ENCODE measurements around the gene USH2A. TPM values are rescaled to one million over a fixed set of nuclear protein-coding genes. Genes with fewer than 3 reads are reported as not detected.

USH2A gene
- total RNA-seq, 1 experiment from 2014 or later: not detected

DNA sequence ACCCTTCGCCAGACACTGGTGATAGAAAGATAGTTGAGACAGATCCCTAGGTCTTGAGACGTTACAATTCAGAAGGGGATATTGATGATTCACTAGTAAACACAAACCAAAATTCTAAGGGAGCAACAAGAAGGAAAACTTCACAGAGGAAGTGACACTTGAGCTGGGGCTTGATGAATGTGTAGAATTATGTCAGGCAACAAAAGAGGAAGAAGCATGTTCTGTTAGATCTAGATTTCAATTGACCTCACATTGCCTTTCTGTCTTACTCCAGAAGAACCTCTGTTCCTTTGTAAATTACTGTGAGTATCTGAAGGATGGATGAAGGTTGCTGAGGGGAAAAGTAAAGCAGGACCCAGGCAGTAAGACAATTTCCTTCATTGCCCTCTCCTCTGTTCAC, 528.0 kb downstream of the USH2A start:
- Histone ChIP-seq H3K4me1 (ENCODE audit: insufficient read depth, low read length, poor library complexity, severe bottlenecking) (no peaks in the 10 kb centered on the region), H3K27me3 (replicated peaks; ENCODE audit: insufficient read depth, low read depth, low read length, poor library complexity) (peaks cover 70% of the 10 kb centered on the region), H3K27ac (ENCODE audit: low read depth, low read length, poor library complexity, severe bottlenecking) (no peak overlapping the region), H3K4me3 (ENCODE audit: low read depth, low read length, poor library complexity, severe bottlenecking) (no peak overlapping the region), H3K36me3 (ENCODE audit: insufficient read depth, low read length, poor library complexity, severe bottlenecking) (no peaks in the 10 kb centered on the region), H3K9me3 (ENCODE audit: low read depth, low read length, poor library complexity, severe bottlenecking) (no peaks in the 10 kb centered on the region)
- CTCF ChIA-PET: no interaction called here
- DNase-seq (ENCODE audit: low spot score): no peak
- POLR2A ChIA-PET (ENCODE audit: low non-redundant PET): no interaction called here
- intact Hi-C loops (cut with micrococcal nuclease; ENCODE audit: unreplicated experiment): no loop called here
- no TSS peak for BruUV-seq (replicated peaks)
- no peak for TF ChIP-seq EZH2 (IDR thresholded peaks at IDR 0.05; ENCODE audit: borderline replicate concordance, low read depth, low read length, poor library complexity, severe bottlenecking)
- TF ChIP-seq, protein P1, sequence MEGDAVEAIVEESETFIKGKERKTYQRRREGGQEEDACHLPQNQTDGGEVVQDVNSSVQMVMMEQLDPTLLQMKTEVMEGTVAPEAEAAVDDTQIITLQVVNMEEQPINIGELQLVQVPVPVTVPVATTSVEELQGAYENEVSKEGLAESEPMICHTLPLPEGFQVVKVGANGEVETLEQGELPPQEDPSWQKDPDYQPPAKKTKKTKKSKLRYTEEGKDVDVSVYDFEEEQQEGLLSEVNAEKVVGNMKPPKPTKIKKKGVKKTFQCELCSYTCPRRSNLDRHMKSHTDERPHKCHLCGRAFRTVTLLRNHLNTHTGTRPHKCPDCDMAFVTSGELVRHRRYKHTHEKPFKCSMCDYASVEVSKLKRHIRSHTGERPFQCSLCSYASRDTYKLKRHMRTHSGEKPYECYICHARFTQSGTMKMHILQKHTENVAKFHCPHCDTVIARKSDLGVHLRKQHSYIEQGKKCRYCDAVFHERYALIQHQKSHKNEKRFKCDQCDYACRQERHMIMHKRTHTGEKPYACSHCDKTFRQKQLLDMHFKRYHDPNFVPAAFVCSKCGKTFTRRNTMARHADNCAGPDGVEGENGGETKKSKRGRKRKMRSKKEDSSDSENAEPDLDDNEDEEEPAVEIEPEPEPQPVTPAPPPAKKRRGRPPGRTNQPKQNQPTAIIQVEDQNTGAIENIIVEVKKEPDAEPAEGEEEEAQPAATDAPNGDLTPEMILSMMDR (conservative IDR thresholded peaks at IDR 0.05; ENCODE audit: low read depth, low read length): no peak

DNA sequence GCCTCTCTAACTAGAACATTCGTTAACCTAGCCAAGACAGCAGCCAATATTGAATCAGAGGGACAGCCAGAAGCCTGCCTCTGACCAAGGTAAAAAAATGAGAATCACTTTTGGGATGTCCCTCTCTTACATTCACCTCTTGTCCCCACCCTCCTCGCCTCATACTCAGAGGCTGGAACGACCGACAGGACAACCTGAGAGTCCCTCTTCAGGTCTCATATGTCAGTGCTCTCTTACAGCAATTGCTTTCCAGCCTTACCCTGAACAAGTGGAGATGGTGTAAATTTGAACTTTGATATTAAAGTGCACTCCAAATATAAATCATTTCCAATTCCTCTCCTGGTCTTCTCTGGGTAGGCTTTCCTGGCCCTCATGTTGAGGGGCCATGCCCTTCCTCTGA, 528.6 kb downstream of the USH2A start:
- H3K4me1 ChIP-seq (ENCODE audit: insufficient read depth, low read length, poor library complexity, severe bottlenecking): no peaks in the 10 kb centered on the region
- ChIA-PET POLR2A (ENCODE audit: low non-redundant PET) (no interaction called here), CTCF (no interaction called here)
- intact Hi-C loops (cut with micrococcal nuclease; ENCODE audit: unreplicated experiment): no loop called here
- TF ChIP-seq, protein P1 (conservative IDR thresholded peaks at IDR 0.05; ENCODE audit: low read depth, low read length): no peak
- no peak for TF ChIP-seq EZH2 (IDR thresholded peaks at IDR 0.05; ENCODE audit: borderline replicate concordance, low read depth, low read length, poor library complexity, severe bottlenecking)
- no peak overlapping the region for H3K4me3 ChIP-seq (ENCODE audit: low read depth, low read length, poor library complexity, severe bottlenecking)
- no TSS peak for BruUV-seq (replicated peaks)
- no peak overlapping the region for H3K27ac ChIP-seq (ENCODE audit: low read depth, low read length, poor library complexity, severe bottlenecking)
- H3K9me3 ChIP-seq (ENCODE audit: low read depth, low read length, poor library complexity, severe bottlenecking): no peaks in the 10 kb centered on the region
- no peaks in the 10 kb centered on the region for H3K36me3 ChIP-seq (ENCODE audit: insufficient read depth, low read length, poor library complexity, severe bottlenecking)
- peaks cover 73% of the 10 kb centered on the region for H3K27me3 ChIP-seq (replicated peaks; ENCODE audit: insufficient read depth, low read depth, low read length, poor library complexity)
- no peak for DNase-seq (ENCODE audit: low spot score)

DNA sequence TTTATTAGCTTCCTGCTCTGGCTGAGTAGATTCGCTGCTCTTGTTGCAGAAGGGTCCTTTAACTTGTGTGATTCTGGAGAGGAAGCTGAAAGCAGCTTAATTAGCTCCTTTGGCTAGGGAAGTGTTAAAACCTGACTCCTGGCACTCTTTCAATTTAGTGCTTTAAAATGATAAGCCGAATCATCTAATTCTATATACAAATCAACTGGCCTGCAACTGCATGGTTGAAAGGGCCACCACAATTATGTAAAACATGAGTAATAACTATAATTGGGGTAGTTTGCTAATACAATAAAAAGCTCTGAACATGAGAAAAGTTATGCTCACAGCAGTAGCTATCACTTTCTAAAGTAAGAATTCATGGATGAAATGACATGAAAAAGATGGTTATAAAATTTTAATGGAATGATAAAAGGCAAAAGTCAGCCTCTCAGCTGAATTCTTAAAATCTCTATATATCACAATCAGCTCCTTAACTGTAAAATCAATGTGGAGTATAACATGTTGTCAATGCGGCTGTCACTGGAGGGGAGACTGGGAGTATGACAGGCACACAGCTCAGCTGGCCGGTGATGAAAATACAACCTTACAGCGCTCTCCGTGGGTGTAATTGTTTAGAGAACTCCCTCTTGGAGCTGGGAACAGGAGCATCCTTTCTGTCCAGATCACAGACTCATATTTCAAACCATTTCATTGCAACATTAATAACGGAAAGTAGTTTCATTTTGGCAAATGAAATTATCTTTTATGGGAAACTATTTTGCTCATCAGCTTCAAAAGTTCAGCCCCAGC, 531.8 kb downstream of the USH2A start:
- Histone ChIP-seq H3K9me3 (ENCODE audit: low read depth, low read length, poor library complexity, severe bottlenecking) (no peaks in the 10 kb centered on the region), H3K36me3 (ENCODE audit: insufficient read depth, low read length, poor library complexity, severe bottlenecking) (no peaks in the 10 kb centered on the region), H3K4me3 (ENCODE audit: low read depth, low read length, poor library complexity, severe bottlenecking) (no peak overlapping the region), H3K27ac (ENCODE audit: low read depth, low read length, poor library complexity, severe bottlenecking) (no peak overlapping the region), H3K27me3 (replicated peaks; ENCODE audit: insufficient read depth, low read depth, low read length, poor library complexity) (peaks cover 76% of the 10 kb centered on the region), H3K4me1 (ENCODE audit: insufficient read depth, low read length, poor library complexity, severe bottlenecking) (no peaks in the 10 kb centered on the region)
- peak; percentile 6 for DNase-seq (ENCODE audit: low spot score)
- no TSS peak for BruUV-seq (replicated peaks)
- no peak for TF ChIP-seq EZH2 (IDR thresholded peaks at IDR 0.05; ENCODE audit: borderline replicate concordance, low read depth, low read length, poor library complexity, severe bottlenecking)
- TF ChIP-seq, protein P1 (conservative IDR thresholded peaks at IDR 0.05; ENCODE audit: low read depth, low read length): no peak
- ChIA-PET CTCF (interaction anchor here (0.6 kb wide), 1 partner anchor 284 kb away, joined by 3 read pairs; no protein-coding TSS in a partner anchor), POLR2A (ENCODE audit: low non-redundant PET) (interaction anchor here (0.6 kb wide), 1 partner anchor 292 kb away, joined by 3 read pairs; no protein-coding TSS in a partner anchor)
- intact Hi-C loops (cut with micrococcal nuclease; ENCODE audit: unreplicated experiment): no loop called here

Data from A673 (cell line).